Measurements from ENCODE around the gene HFE.

DNA sequence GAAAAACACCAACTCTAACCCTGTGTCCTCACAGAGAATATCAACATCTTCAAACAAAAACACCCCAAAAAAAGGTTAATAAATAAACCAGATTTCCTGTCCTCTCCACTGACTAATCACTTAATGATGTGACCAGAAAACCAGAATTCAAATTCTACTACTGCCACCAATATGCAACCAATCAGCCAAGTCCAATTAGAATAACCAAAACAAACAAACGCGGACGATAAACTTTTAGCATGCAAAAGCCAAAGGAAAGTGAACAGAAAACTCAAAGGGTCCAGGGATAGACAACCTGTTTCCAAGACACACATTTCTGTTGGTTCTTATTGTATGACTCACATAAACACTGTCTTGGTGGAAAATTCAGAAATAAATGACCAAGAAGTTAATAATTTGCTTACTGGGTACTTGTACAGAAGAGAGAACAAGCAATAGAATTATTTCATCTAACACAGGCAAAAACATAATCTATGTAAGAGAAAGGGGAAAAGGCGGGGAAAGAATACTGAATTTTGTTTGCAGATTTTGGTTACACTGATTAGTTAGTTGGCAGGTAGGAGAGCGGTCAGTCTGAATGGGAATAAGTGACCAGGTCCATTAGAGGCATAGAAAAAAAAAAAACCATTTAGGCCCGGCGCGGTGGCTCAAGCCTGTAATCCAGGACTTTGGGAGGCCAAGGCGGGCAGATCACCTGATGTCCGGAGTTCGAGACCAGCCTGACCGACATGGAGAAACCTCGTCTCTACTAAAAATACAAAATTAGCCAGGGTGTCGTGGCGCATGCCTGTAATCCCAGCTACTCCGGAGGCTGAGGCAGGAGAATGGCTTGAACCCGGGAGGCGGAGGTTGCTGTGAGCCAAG is 34.1 kb downstream of the HFE start:
- no peak for TF ChIP-seq GPN1 (CRISPR knock-in tag; IDR thresholded peaks at IDR 0.05; ENCODE audit: borderline replicate concordance)
- TF ChIP-seq FOXP1 (IDR thresholded peaks at IDR 0.05) = peak; percentile 36; the same call in 1 of the 2 replicates
- peak; percentile 78 for TF ChIP-seq FOXP1 (CRISPR knock-in tag; IDR thresholded peaks at IDR 0.05)
- TF ChIP-seq ZNF354B (CRISPR knock-in tag; IDR thresholded peaks at IDR 0.05) = no peak
- no peak for TF ChIP-seq ZNF549 (CRISPR knock-in tag; IDR thresholded peaks at IDR 0.05)
- TF ChIP-seq ADNP (CRISPR knock-in tag; IDR thresholded peaks at IDR 0.05) = no peak; the same call in 1 of the 2 replicates
- no peak for TF ChIP-seq HOXA7 (CRISPR knock-in tag; IDR thresholded peaks at IDR 0.05)
- TF ChIP-seq SP1 (IDR thresholded peaks at IDR 0.05) = no peak
- no peak for TF ChIP-seq SP1 (CRISPR knock-in tag; IDR thresholded peaks at IDR 0.05)
